ENCODE results near the gene QRFP.
A peak's percentile ranks its signal among the peaks of the same experiment; 100 is the strongest.

QRFP gene

DNA sequence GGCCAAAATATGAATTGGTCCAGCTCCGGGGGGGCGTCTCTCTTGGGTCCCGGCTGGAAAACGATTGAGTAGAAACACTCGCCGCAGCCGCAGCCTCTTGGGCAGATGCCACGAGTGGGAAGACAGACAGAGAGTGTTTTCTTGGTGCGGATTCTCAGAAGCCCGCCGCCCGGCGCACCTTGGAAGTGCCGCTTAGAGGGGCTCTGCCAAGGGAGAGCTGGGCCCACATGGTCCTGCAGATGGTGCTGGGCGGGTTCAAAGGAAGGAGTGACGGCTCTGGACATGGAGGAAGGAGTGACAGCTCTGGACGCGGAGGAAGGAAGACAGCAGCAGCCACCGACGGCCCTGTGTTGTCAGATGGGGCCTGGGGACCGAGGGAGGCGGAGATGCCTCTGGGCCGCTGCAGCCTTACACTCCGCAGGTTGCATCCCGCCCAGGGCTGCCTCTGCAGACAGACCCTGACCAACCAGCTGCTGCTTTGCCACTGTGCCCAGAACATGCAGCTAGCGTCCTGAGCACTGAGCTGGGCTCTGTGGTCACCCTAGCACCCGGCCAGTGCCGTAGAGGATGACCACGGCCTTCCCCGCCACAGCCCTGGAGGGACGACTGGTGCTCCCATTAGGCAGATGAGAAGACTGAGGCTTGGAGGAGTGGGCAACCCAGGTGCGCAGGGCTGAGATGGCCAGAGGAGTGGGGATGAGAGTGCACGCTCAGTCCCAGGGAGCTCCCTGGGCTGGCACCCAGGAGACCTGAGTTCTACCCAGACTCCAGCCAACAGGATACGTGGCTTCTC, 20.8 kb upstream of the QRFP start:
- Histone ChIP-seq H3K4me1 (ENCODE audit: control insufficient read depth in 2 of 2, insufficient read depth in 1 of 2, low read depth in 1 of 2, low read length in 2 of 2) (peaks cover 26 to 30% of the 10 kb centered on the region in 2 donors), H4K91ac (ENCODE audit: low read depth, low read length, poor library complexity) (no peak overlapping the region), H3K36me3 (replicated peaks in 1 of 2; ENCODE audit: control insufficient read depth in 2 of 2, insufficient read depth in 2 of 2, low read length in 2 of 2) (no peaks in the 10 kb centered on the region), H2AFZ (ENCODE audit: low read length) (no peak overlapping the region), H2BK12ac (ENCODE audit: low read length) (no peak overlapping the region), H3K18ac (ENCODE audit: low read length) (peak overlapping the region; percentile 70), H2BK15ac (ENCODE audit: low read length) (no peak overlapping the region), H3K27me3 (ENCODE audit: control insufficient read depth in 3 of 3, insufficient read depth in 3 of 3, low read depth in 1 of 3, low read length in 3 of 3) (peaks cover 2 to 92% (median 2%) of the 10 kb centered on the region in 3 experiments), H3K4me3 (ENCODE audit: low read length in 2 of 2) (no peak overlapping the region), H3K23ac (ENCODE audit: low read depth, low read length, poor library complexity) (peak overlapping the region; percentile 92), H2AK5ac (ENCODE audit: low read depth, low read length) (peak overlapping the region; percentile 89), H2BK5ac (ENCODE audit: low read length) (no peak overlapping the region), H3K9ac (ENCODE audit: low read depth, low read length, poor library complexity) (peak overlapping the region; percentile 78), H4K8ac (ENCODE audit: low read depth, low read length) (peak overlapping the region; percentile 3), H2BK120ac (ENCODE audit: low read depth, low read length) (peak overlapping the region; percentile 24), H3K9me3 (replicated peaks in 1 of 2; ENCODE audit: control insufficient read depth in 2 of 2, insufficient read depth in 1 of 2, low read depth in 1 of 2, low read length in 2 of 2) (no peaks in the 10 kb centered on the region), H3K4me2 (ENCODE audit: insufficient read depth, low read length, poor library complexity, severe bottlenecking) (no peak overlapping the region), H3K27ac (replicated peaks; ENCODE audit: low read length) (no peak overlapping the region), H3K4ac (ENCODE audit: low read length) (no peak overlapping the region), H3K14ac (ENCODE audit: low read length) (no peak overlapping the region), H3K79me1 (ENCODE audit: low read depth, low read length) (no peaks in the 10 kb centered on the region)
- no peak for DNase-seq (ENCODE audit: low spot score)
- WGBS, 2 donors (ENCODE audit: extremely low coverage in 2 of 2, insufficient read length in 2 of 2, insufficient replicate concordance in 1 of 2): no CpG with 5 or more reads among the region's 34 CpGs

DNA sequence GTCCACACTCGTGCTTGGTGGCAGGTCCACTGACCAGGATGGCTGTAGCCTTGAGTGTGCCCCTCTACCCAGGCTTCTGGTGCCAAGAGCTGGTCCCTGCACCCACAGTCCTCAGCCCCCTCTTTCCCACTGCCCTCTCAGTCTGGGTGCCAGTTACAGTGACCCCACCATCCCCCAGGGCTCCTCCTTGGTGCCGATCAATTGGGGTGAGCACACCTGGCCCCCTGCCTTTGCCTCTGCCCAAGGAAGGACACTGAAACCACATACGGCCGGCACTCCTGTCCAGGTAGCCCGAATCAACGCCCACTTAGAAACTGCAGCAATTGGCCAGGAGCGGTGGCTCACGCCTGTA, 18.5 kb upstream of the QRFP start:
- Histone ChIP-seq H3K4me3 (ENCODE audit: low read length in 2 of 2) (no peak overlapping the region), H3K9me3 (replicated peaks in 1 of 2; ENCODE audit: control insufficient read depth in 2 of 2, insufficient read depth in 1 of 2, low read depth in 1 of 2, low read length in 2 of 2) (no peaks in the 10 kb centered on the region), H2BK12ac (ENCODE audit: low read length) (peak overlapping the region; percentile 16), H3K36me3 (replicated peaks in 1 of 2; ENCODE audit: control insufficient read depth in 2 of 2, insufficient read depth in 2 of 2, low read length in 2 of 2) (no peaks in the 10 kb centered on the region), H3K4me1 (ENCODE audit: control insufficient read depth in 2 of 2, insufficient read depth in 1 of 2, low read depth in 1 of 2, low read length in 2 of 2) (peaks cover 10 to 14% of the 10 kb centered on the region in 2 donors), H3K18ac (ENCODE audit: low read length) (peak overlapping the region; percentile 52), H3K27ac (replicated peaks; ENCODE audit: low read length) (no peak overlapping the region), H2AK5ac (ENCODE audit: low read depth, low read length) (peak overlapping the region; percentile 84), H2BK5ac (ENCODE audit: low read length) (no peak overlapping the region), H3K27me3 (ENCODE audit: control insufficient read depth in 3 of 3, insufficient read depth in 3 of 3, low read depth in 1 of 3, low read length in 3 of 3) (peaks cover 0 to 69% (median 2%) of the 10 kb centered on the region in 3 experiments), H3K4ac (ENCODE audit: low read length) (peak overlapping the region; percentile 66), H4K91ac (ENCODE audit: low read depth, low read length, poor library complexity) (peak overlapping the region; percentile 92), H3K9ac (ENCODE audit: low read depth, low read length, poor library complexity) (peak overlapping the region; percentile 63), H2AFZ (ENCODE audit: low read length) (no peak overlapping the region), H3K79me1 (ENCODE audit: low read depth, low read length) (peaks cover 3% of the 10 kb centered on the region), H3K14ac (ENCODE audit: low read length) (peak overlapping the region; percentile 47), H3K4me2 (ENCODE audit: insufficient read depth, low read length, poor library complexity, severe bottlenecking) (no peak overlapping the region), H3K23ac (ENCODE audit: low read depth, low read length, poor library complexity) (peak overlapping the region; percentile 99), H2BK120ac (ENCODE audit: low read depth, low read length) (no peak overlapping the region), H2BK15ac (ENCODE audit: low read length) (peak overlapping the region; percentile 94), H4K8ac (ENCODE audit: low read depth, low read length) (no peak overlapping the region)
- DNase-seq (ENCODE audit: low spot score): no peak
- WGBS, 2 donors (ENCODE audit: extremely low coverage in 2 of 2, insufficient read length in 2 of 2, insufficient replicate concordance in 1 of 2): no CpG with 5 or more reads among the region's 8 CpGs

DNA sequence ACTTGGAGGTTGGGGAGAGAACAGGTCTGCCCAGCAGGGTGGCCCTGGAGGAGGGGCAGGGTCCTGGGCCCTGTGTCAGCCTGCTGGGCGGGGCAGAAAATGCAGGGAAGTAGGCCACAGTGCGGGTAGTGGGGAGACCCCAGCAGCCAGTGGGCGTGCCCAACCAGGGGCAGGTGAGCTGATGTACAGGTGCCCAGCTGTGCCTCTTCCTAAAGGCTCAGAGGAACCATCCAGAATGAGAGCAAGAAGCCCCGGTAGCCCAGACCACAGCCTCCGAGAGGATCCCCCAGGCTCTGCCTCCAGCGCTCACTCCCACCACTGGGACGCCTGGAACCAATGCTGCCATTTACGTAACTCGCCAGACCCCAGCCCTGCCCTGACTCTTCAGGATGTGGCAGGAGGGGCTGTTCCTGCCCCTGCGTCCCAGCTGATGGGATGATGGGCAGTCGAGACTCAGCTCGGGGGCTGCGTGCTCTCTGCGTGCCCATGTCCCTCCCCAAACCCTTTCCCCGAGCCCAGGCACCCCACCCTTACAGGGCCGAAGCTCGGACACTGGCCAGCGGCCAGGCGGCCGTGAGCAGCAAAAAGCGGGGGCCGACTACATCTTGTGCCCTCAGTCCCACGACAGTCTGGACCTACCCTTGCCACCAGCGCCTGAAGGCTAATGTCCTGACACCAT, 17.9 kb upstream of the QRFP start:
- H3K14ac ChIP-seq (ENCODE audit: low read length): peak overlapping the region; percentile 47
- H3K27ac ChIP-seq (replicated peaks; ENCODE audit: low read length): no peak overlapping the region
- peak overlapping the region; percentile 66 for H3K4ac ChIP-seq (ENCODE audit: low read length)
- H2BK120ac ChIP-seq (ENCODE audit: low read depth, low read length): no peak overlapping the region
- H3K4me1 ChIP-seq (ENCODE audit: control insufficient read depth in 2 of 2, insufficient read depth in 1 of 2, low read depth in 1 of 2, low read length in 2 of 2): peaks cover 10% of the 10 kb centered on the region in 2 donors
- no CpG with 5 or more reads among the region's 24 CpGs for WGBS, 2 donors (ENCODE audit: extremely low coverage in 2 of 2, insufficient read length in 2 of 2, insufficient replicate concordance in 1 of 2)
- peak overlapping the region; percentile 63 for H3K9ac ChIP-seq (ENCODE audit: low read depth, low read length, poor library complexity)
- H2BK15ac ChIP-seq (ENCODE audit: low read length): peak overlapping the region; percentile 94
- peaks cover 3% of the 10 kb centered on the region for H3K79me1 ChIP-seq (ENCODE audit: low read depth, low read length)
- no peak overlapping the region for H2BK5ac ChIP-seq (ENCODE audit: low read length)
- H4K8ac ChIP-seq (ENCODE audit: low read depth, low read length): no peak overlapping the region
- no peak for DNase-seq (ENCODE audit: low spot score)
- no peak overlapping the region for H3K4me3 ChIP-seq (ENCODE audit: low read length in 2 of 2)
- H3K27me3 ChIP-seq (ENCODE audit: control insufficient read depth in 3 of 3, insufficient read depth in 3 of 3, low read depth in 1 of 3, low read length in 3 of 3): peaks cover 0 to 64% (median 2%) of the 10 kb centered on the region in 3 experiments
- H2AFZ ChIP-seq (ENCODE audit: low read length): no peak overlapping the region
- peak overlapping the region; percentile 92 for H4K91ac ChIP-seq (ENCODE audit: low read depth, low read length, poor library complexity)
- H2AK5ac ChIP-seq (ENCODE audit: low read depth, low read length): peak overlapping the region; percentile 84
- no peaks in the 10 kb centered on the region for H3K36me3 ChIP-seq (replicated peaks in 1 of 2; ENCODE audit: control insufficient read depth in 2 of 2, insufficient read depth in 2 of 2, low read length in 2 of 2)
- no peaks in the 10 kb centered on the region for H3K9me3 ChIP-seq (replicated peaks in 1 of 2; ENCODE audit: control insufficient read depth in 2 of 2, insufficient read depth in 1 of 2, low read depth in 1 of 2, low read length in 2 of 2)
- peak overlapping the region; percentile 52 for H3K18ac ChIP-seq (ENCODE audit: low read length)
- H2BK12ac ChIP-seq (ENCODE audit: low read length): peak overlapping the region; percentile 16
- no peak overlapping the region for H3K4me2 ChIP-seq (ENCODE audit: insufficient read depth, low read length, poor library complexity, severe bottlenecking)
- H3K23ac ChIP-seq (ENCODE audit: low read depth, low read length, poor library complexity): peak overlapping the region; percentile 99
